GM23338 (cell line): Measurements from ENCODE around the gene FOXP1. TPM values are rescaled to one million over a fixed set of nuclear protein-coding genes. Genes with fewer than 3 reads are reported as not detected.

Experiments used
- ATAC-seq: fragments of 200-7000 bp; cut with Tn5 transposase; 3 replicates; pipeline ENCODE4 v1.9.1; 2020
- DNase-seq: peaks from one replicate; pipeline ENCODE4 v3.0.0-alpha.2; 2015; ENCODE audit warnings: low spot score
- H2AFZ ChIP-seq: fragments of 200-600 bp; sonication (generic); 2 replicates; pipeline ENCODE4 v1.8.0; 2016; ENCODE audit warnings: antibody characterized with exemption, mild to moderate bottlenecking, moderate library complexity
- H3F3A ChIP-seq: fragments of 200-600 bp; sonication (generic); replicated peaks from 2 replicates; pipeline ENCODE4 v1.8.0; 2017; ENCODE audit warnings: antibody characterized with exemption, mixed run types, low read depth
- H3K27ac ChIP-seq: fragments of 200-600 bp; sonication (generic); 2 replicates; pipeline ENCODE4 v1.6.1; 2016; ENCODE audit warnings: low read depth
- H3K27me3 ChIP-seq: fragments of 200-600 bp; sonication (generic); 2 replicates; pipeline ENCODE4 v1.8.0; 2016; ENCODE audit warnings: mild to moderate bottlenecking, mixed run types, moderate library complexity; ENCODE audit not compliant: insufficient read depth
- H3K36me3 ChIP-seq: fragments of 200-600 bp; sonication (generic); 2 replicates; pipeline ENCODE4 v1.8.0; 2016; ENCODE audit warnings: mild to moderate bottlenecking; ENCODE audit not compliant: insufficient read depth
- H3K4me1 ChIP-seq: fragments of 200-600 bp; sonication (generic); 2 replicates; pipeline ENCODE4 v1.8.0; 2016; ENCODE audit warnings: mild to moderate bottlenecking, moderate library complexity; ENCODE audit not compliant: insufficient read depth
- H3K4me2 ChIP-seq: fragments of 200-600 bp; sonication (generic); 2 replicates; pipeline ENCODE4 v1.7.1; 2017; ENCODE audit warnings: mixed run types
- H3K4me3 ChIP-seq: fragments of 200-600 bp; sonication (generic); 2 replicates; pipeline ENCODE4 v1.6.1; 2016; ENCODE audit warnings: mixed run types
- H3K79me2 ChIP-seq: fragments of 200-600 bp; sonication (generic); replicated peaks from 2 replicates; pipeline ENCODE4 v1.8.0; 2017; ENCODE audit warnings: mild to moderate bottlenecking; ENCODE audit not compliant: insufficient read depth
- H3K9me2 ChIP-seq: fragments of 200-600 bp; sonication (generic); 2 replicates; pipeline ENCODE4 v1.8.0; 2017; ENCODE audit not compliant: insufficient read depth
- H4K20me1 ChIP-seq: fragments of 200-600 bp; sonication (generic); replicated peaks from 2 replicates; pipeline ENCODE4 v1.8.0; 2017; ENCODE audit warnings: mild to moderate bottlenecking; ENCODE audit not compliant: insufficient read depth
- H3K27ac Mint-ChIP-seq: 2 replicates; pipeline ENCODE4 v1.8.0; 2020; ENCODE audit warnings: inconsistent platforms, mild to moderate bottlenecking, moderate library complexity, mixed read lengths
- H3K27me3 Mint-ChIP-seq: 3 replicates; pipeline ENCODE4 v1.8.0; 2022; ENCODE audit warnings: low read depth, mild to moderate bottlenecking, moderate library complexity, mixed read lengths, inconsistent platforms; ENCODE audit not compliant: insufficient read depth, poor library complexity
- H3K36me3 Mint-ChIP-seq: 3 replicates; pipeline ENCODE4 v1.8.0; 2021; ENCODE audit warnings: low read depth, mild to moderate bottlenecking, inconsistent platforms, moderate library complexity, mixed read lengths
- H3K4me1 Mint-ChIP-seq: 3 replicates; pipeline ENCODE4 v1.8.0; 2020; ENCODE audit warnings: mild to moderate bottlenecking, inconsistent platforms, mixed read lengths
- H3K4me3 Mint-ChIP-seq: 3 replicates; pipeline ENCODE4 v1.8.0; 2021; ENCODE audit warnings: moderate library complexity, mild to moderate bottlenecking, inconsistent platforms, mixed read lengths
- H3K9me3 Mint-ChIP-seq: 3 replicates; pipeline ENCODE4 v1.8.0; 2020; ENCODE audit warnings: moderate library complexity, mild to moderate bottlenecking, inconsistent platforms, mixed read lengths
- CREB1 ChIP-seq: fragments of 250-450 bp; sonication (Bioruptor Pico); IDR thresholded peaks from 2 replicates; pipeline ENCODE4 v1.5.0; 2020; ENCODE audit warnings: low read depth, mild to moderate bottlenecking, moderate library complexity
- EZH2 ChIP-seq: fragments of 200-600 bp; sonication (generic); IDR thresholded peaks from one replicate; pipeline ENCODE4 v1.8.0; 2017; ENCODE audit warnings: antibody characterized with exemption, mild to moderate bottlenecking, low read depth; ENCODE audit not compliant: unreplicated experiment
- EZH2phosphoT487 ChIP-seq: fragments of 200-600 bp; sonication (generic); IDR thresholded peaks from one replicate; pipeline ENCODE4 v1.8.1; 2018; ENCODE audit warnings: antibody characterized with exemption; ENCODE audit not compliant: unreplicated experiment
- JUNB ChIP-seq: IDR thresholded peaks from one replicate; pipeline ENCODE4 v1.6.1; 2016; ENCODE audit warnings: antibody characterized with exemption; ENCODE audit not compliant: unreplicated experiment
- NANOG ChIP-seq: IDR thresholded peaks from 2 replicates; pipeline ENCODE4 v1.6.1; 2016; ENCODE audit warnings: antibody characterized with exemption, borderline replicate concordance
- POLR2AphosphoS5 ChIP-seq: IDR thresholded peaks from 2 replicates; pipeline ENCODE4 v1.6.1; 2016; ENCODE audit warnings: antibody characterized with exemption, low read depth
- STAT1 ChIP-seq: IDR thresholded peaks from one replicate; pipeline ENCODE4 v1.6.1; 2016; ENCODE audit warnings: antibody characterized with exemption; ENCODE audit not compliant: unreplicated experiment
- ZNF114 ChIP-seq: fragments of 250-450 bp; sonication (Bioruptor Pico); IDR thresholded peaks from 2 replicates; pipeline ENCODE4 v1.5.0; 2020; ENCODE audit warnings: mild to moderate bottlenecking, moderate library complexity
- ZNF331 ChIP-seq: fragments of 250-450 bp; sonication (Bioruptor Pico); IDR thresholded peaks from 2 replicates; pipeline ENCODE4 v1.5.0; 2020; ENCODE audit warnings: low read depth, mild to moderate bottlenecking, moderate library complexity
- polyA plus RNA-seq: library from polyadenylated mRNA; unstranded; fragments of >200 nt; fragmentation: Nextera tagmentation; extraction: Ambion mirVana; gene quantifications from 2 replicates; pipeline ENCODE4 v1.2.1, GENCODE V29; 2016
- total RNA-seq: library from RNA; depleted of rRNA; stranded (reverse); fragments of >200 nt; shearing (Covaris generic); gene quantifications from 2 replicates; pipeline ENCODE4 v1.2.3, GENCODE V29; 2014
- TF ChIP-seq, protein P1 (sequence below): IDR thresholded peaks from one replicate; pipeline ENCODE4 v1.6.1; 2018; ENCODE audit warnings: antibody characterized with exemption; ENCODE audit not compliant: unreplicated experiment
- TF ChIP-seq, protein P2 (sequence below): fragments of 250-450 bp; sonication (Bioruptor Pico); IDR thresholded peaks from 2 replicates; pipeline ENCODE4 v1.5.0; 2020; ENCODE audit warnings: mild to moderate bottlenecking, moderate library complexity
- TF ChIP-seq, protein P3 (sequence below), 2 experiments: fragments of 200-600 bp in 1 of 2; sonication (generic) in 1 of 2; conservative IDR thresholded peaks; 2 replicates each; pipeline versions ENCODE4 v1.5.1 to v1.6.1; 2016 to 2017; ENCODE audit warnings: antibody characterized with exemption in 2 of 2, low read depth in 2 of 2, mild to moderate bottlenecking in 2 of 2, moderate library complexity in 1 of 2
- TF ChIP-seq, protein P4 (sequence below): IDR thresholded peaks from 2 replicates; pipeline ENCODE4 v1.6.1; 2016; ENCODE audit warnings: antibody characterized with exemption

FOXP1 gene
- total and polyA plus RNA-seq, 2 experiments from 2014 or later, result 32.9 to 35.5 TPM

DNA sequence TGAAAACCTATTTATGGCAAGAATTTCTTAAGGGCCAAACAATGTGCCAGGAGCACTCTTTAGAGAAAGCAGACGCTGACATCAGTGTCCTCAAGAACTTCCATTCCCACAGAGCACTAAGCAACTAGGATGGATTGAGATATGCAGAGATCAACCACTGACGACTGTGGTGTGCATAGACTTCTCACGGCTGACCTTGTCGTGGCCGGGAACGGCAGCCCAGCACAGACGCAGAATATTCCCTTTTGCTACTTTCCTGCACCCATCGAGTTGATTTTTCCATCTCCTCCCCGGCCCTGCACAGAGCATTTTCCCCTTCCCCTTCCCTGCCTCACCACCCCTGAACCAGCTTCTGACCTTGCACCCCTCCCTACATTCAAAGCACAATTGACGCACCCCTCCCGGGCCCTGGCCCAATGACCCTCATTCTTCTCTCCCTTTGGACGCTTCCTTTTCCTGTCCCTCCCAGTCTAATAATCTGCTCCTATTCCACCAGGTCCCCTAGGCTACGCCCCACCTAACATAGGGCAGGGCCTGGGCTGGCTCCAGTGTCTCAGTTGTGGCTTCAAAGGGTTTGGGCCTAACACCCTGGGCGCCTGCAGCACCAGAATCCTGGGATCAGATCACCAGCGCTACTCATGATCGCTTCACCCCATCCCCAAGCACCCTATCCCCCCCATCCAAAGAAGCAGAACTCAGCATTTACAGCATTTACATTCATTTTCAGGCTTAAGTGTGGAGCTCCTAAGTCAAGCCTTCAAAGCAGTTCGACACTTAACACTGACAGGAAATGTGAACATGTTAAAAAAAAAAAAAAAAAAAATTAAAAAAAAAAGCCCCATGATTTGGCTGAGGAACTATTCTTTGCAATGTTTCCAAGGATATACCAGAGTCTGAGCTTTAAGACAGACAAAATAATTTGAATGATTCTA, 151.2 kb downstream of the FOXP1 start:
- Mint-ChIP-seq H3K4me1 (peaks cover 43% of the 10 kb centered on the region), H3K27ac (peak overlapping the region; percentile 38)
- no peak overlapping the region; the same call in 1 of the 2 replicates for H3K27ac ChIP-seq

More for the DNA sequence above, 151.2 kb downstream of the FOXP1 start:
- Histone ChIP-seq H3K9me2 (no peaks in the 10 kb centered on the region), H2AFZ (no peak overlapping the region), H3K27me3 (no peaks in the 10 kb centered on the region), H3K4me3 (no peak overlapping the region), H3F3A (no peaks in the 10 kb centered on the region), H4K20me1 (no peaks in the 10 kb centered on the region), H3K79me2 (no peaks in the 10 kb centered on the region), H3K36me3 (no peaks in the 10 kb centered on the region), H3K4me1 (peaks cover 12% of the 10 kb centered on the region), H3K4me2 (no peak overlapping the region)
- peaks cover 11% of the 10 kb centered on the region for H3K27me3 Mint-ChIP-seq
- TF ChIP-seq JUNB (no peak), EZH2phosphoT487 (no peak), CREB1 (CRISPR knock-in tag) (no peak), ZNF331 (no peak), ZNF114 (CRISPR knock-in tag) (no peak), EZH2 (no peak), STAT1 (no peak), NANOG (no peak), POLR2AphosphoS5 (no peak)
- TF ChIP-seq, protein P1, sequence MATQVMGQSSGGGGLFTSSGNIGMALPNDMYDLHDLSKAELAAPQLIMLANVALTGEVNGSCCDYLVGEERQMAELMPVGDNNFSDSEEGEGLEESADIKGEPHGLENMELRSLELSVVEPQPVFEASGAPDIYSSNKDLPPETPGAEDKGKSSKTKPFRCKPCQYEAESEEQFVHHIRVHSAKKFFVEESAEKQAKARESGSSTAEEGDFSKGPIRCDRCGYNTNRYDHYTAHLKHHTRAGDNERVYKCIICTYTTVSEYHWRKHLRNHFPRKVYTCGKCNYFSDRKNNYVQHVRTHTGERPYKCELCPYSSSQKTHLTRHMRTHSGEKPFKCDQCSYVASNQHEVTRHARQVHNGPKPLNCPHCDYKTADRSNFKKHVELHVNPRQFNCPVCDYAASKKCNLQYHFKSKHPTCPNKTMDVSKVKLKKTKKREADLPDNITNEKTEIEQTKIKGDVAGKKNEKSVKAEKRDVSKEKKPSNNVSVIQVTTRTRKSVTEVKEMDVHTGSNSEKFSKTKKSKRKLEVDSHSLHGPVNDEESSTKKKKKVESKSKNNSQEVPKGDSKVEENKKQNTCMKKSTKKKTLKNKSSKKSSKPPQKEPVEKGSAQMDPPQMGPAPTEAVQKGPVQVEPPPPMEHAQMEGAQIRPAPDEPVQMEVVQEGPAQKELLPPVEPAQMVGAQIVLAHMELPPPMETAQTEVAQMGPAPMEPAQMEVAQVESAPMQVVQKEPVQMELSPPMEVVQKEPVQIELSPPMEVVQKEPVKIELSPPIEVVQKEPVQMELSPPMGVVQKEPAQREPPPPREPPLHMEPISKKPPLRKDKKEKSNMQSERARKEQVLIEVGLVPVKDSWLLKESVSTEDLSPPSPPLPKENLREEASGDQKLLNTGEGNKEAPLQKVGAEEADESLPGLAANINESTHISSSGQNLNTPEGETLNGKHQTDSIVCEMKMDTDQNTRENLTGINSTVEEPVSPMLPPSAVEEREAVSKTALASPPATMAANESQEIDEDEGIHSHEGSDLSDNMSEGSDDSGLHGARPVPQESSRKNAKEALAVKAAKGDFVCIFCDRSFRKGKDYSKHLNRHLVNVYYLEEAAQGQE, result no peak
- TF ChIP-seq, protein P2, sequence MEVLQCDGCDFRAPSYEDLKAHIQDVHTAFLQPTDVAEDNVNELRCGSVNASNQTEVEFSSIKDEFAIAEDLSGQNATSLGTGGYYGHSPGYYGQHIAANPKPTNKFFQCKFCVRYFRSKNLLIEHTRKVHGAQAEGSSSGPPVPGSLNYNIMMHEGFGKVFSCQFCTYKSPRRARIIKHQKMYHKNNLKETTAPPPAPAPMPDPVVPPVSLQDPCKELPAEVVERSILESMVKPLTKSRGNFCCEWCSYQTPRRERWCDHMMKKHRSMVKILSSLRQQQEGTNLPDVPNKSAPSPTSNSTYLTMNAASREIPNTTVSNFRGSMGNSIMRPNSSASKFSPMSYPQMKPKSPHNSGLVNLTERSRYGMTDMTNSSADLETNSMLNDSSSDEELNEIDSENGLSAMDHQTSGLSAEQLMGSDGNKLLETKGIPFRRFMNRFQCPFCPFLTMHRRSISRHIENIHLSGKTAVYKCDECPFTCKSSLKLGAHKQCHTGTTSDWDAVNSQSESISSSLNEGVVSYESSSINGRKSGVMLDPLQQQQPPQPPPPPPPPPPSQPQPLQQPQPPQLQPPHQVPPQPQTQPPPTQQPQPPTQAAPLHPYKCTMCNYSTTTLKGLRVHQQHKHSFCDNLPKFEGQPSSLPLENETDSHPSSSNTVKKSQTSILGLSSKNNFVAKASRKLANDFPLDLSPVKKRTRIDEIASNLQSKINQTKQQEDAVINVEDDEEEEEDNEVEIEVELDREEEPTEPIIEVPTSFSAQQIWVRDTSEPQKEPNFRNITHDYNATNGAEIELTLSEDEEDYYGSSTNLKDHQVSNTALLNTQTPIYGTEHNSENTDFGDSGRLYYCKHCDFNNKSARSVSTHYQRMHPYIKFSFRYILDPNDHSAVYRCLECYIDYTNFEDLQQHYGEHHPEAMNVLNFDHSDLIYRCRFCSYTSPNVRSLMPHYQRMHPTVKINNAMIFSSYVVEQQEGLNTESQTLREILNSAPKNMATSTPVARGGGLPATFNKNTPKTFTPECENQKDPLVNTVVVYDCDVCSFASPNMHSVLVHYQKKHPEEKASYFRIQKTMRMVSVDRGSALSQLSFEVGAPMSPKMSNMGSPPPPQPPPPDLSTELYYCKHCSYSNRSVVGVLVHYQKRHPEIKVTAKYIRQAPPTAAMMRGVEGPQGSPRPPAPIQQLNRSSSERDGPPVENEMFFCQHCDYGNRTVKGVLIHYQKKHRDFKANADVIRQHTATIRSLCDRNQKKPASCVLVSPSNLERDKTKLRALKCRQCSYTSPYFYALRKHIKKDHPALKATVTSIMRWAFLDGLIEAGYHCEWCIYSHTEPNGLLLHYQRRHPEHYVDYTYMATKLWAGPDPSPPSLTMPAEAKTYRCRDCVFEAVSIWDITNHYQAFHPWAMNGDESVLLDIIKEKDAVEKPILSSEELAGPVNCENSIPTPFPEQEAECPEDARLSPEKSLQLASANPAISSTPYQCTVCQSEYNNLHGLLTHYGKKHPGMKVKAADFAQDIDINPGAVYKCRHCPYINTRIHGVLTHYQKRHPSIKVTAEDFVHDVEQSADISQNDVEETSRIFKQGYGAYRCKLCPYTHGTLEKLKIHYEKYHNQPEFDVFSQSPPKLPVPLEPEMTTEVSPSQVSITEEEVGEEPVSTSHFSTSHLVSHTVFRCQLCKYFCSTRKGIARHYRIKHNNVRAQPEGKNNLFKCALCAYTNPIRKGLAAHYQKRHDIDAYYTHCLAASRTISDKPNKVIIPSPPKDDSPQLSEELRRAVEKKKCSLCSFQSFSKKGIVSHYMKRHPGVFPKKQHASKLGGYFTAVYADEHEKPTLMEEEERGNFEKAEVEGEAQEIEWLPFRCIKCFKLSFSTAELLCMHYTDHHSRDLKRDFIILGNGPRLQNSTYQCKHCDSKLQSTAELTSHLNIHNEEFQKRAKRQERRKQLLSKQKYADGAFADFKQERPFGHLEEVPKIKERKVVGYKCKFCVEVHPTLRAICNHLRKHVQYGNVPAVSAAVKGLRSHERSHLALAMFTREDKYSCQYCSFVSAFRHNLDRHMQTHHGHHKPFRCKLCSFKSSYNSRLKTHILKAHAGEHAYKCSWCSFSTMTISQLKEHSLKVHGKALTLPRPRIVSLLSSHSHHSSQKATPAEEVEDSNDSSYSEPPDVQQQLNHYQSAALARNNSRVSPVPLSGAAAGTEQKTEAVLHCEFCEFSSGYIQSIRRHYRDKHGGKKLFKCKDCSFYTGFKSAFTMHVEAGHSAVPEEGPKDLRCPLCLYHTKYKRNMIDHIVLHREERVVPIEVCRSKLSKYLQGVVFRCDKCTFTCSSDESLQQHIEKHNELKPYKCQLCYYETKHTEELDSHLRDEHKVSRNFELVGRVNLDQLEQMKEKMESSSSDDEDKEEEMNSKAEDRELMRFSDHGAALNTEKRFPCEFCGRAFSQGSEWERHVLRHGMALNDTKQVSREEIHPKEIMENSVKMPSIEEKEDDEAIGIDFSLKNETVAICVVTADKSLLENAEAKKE (CRISPR knock-in tag), result no peak
- TF ChIP-seq, protein P3, sequence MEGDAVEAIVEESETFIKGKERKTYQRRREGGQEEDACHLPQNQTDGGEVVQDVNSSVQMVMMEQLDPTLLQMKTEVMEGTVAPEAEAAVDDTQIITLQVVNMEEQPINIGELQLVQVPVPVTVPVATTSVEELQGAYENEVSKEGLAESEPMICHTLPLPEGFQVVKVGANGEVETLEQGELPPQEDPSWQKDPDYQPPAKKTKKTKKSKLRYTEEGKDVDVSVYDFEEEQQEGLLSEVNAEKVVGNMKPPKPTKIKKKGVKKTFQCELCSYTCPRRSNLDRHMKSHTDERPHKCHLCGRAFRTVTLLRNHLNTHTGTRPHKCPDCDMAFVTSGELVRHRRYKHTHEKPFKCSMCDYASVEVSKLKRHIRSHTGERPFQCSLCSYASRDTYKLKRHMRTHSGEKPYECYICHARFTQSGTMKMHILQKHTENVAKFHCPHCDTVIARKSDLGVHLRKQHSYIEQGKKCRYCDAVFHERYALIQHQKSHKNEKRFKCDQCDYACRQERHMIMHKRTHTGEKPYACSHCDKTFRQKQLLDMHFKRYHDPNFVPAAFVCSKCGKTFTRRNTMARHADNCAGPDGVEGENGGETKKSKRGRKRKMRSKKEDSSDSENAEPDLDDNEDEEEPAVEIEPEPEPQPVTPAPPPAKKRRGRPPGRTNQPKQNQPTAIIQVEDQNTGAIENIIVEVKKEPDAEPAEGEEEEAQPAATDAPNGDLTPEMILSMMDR (conservative IDR thresholded peaks at IDR 0.05; ENCODE audit: low read depth in 2 of 2), result no peak
- TF ChIP-seq, protein P4, sequence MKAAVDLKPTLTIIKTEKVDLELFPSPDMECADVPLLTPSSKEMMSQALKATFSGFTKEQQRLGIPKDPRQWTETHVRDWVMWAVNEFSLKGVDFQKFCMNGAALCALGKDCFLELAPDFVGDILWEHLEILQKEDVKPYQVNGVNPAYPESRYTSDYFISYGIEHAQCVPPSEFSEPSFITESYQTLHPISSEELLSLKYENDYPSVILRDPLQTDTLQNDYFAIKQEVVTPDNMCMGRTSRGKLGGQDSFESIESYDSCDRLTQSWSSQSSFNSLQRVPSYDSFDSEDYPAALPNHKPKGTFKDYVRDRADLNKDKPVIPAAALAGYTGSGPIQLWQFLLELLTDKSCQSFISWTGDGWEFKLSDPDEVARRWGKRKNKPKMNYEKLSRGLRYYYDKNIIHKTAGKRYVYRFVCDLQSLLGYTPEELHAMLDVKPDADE, result no peak
- H3K4me3 Mint-ChIP-seq, result no peak overlapping the region
- DNase-seq (no peak), ATAC-seq (no peak)
- H3K36me3 Mint-ChIP-seq, result peaks cover 17% of the 10 kb centered on the region
- peaks cover 18% of the 10 kb centered on the region for H3K9me3 Mint-ChIP-seq
